Measurements from ENCODE around the gene STPG3.

Gene STPG3

DNA sequence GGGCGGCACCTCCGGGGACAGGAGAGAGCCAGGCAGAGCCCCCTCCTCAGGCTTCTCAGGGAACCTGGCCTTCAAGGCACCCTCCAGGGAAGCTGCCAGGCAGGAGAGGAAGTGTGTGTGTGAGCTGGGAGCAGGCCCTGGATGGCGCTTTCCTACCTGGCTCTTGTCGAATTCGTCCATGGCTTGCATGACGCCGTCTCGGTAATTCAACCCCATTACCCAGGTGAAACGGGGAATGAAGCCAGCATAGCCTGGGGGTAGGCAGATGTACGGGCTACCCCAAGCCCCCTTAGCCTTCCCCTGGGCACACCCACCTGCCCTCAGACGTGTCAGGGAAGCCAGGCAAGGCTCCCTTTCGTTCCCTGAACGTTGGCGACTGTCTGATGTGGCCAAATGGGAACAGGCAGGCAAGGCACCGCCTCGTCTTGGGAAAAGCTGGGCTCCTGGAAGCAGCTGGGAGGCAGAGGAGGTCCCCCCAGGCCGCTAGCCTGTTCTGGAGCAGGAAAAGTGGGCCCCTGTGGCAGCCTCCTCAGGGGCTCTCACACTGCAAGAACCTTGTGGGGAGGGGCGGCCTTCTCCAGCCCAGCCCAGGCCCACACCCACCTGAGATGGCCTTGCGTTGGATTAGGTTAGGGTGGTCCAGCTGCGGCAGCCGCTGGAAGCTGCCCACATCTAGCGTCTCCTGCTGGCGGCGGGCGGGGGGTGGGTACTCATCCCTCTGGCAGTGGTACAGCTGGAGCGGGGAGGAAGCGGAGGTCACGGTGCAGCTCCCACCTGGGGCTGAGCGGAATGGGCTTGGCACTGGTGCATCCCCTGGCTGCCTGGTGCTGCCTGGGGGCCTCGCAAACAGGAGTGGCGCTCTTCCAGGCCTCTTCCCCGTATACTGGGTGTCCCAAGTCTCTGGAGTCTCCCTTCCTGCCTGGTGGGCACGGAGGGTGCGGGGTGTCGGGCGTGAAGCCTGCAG lies 6.3 kb upstream of the STPG3 start:
- Histone ChIP-seq H3K27me3 (ENCODE audit: insufficient read depth, low read length) (0 out of 2 replicates have a peak, but pooled peaks cover 6% of the 10 kb centered on the region), H3F3A (ENCODE audit: insufficient read depth, low read length) (no peaks in the 10 kb centered on the region), H2AFZ (ENCODE audit: low read length) (no peak overlapping the region), H3K9me3 (ENCODE audit: low read length) (no peaks in the 10 kb centered on the region), H3K9ac (ENCODE audit: low read length) (no peak overlapping the region), H3K4me2 (ENCODE audit: low read length) (no peak overlapping the region), H3K27ac (ENCODE audit: low read depth, low read length, poor library complexity, severe bottlenecking) (no peak overlapping the region), H3K36me3 (ENCODE audit: insufficient read depth, low read length) (peaks cover 28% of the 10 kb centered on the region), H3K4me3 (ENCODE audit: low read depth, low read length, poor library complexity, severe bottlenecking) (no peak overlapping the region), H3K9me2 (ENCODE audit: low read depth, low read length) (no peaks in the 10 kb centered on the region), H4K20me1 (ENCODE audit: insufficient read depth, low read length) (no peaks in the 10 kb centered on the region), H3K4me1 (ENCODE audit: insufficient read depth, low read length, severe bottlenecking) (peaks cover 20% of the 10 kb centered on the region), H3K79me2 (ENCODE audit: insufficient read depth, low read length) (peaks cover 6% of the 10 kb centered on the region; the same call in 1 of the 2 replicates)
- TF ChIP-seq EZH2 (IDR thresholded peaks at IDR 0.05; ENCODE audit: borderline replicate concordance, low read length), result no peak

DNA sequence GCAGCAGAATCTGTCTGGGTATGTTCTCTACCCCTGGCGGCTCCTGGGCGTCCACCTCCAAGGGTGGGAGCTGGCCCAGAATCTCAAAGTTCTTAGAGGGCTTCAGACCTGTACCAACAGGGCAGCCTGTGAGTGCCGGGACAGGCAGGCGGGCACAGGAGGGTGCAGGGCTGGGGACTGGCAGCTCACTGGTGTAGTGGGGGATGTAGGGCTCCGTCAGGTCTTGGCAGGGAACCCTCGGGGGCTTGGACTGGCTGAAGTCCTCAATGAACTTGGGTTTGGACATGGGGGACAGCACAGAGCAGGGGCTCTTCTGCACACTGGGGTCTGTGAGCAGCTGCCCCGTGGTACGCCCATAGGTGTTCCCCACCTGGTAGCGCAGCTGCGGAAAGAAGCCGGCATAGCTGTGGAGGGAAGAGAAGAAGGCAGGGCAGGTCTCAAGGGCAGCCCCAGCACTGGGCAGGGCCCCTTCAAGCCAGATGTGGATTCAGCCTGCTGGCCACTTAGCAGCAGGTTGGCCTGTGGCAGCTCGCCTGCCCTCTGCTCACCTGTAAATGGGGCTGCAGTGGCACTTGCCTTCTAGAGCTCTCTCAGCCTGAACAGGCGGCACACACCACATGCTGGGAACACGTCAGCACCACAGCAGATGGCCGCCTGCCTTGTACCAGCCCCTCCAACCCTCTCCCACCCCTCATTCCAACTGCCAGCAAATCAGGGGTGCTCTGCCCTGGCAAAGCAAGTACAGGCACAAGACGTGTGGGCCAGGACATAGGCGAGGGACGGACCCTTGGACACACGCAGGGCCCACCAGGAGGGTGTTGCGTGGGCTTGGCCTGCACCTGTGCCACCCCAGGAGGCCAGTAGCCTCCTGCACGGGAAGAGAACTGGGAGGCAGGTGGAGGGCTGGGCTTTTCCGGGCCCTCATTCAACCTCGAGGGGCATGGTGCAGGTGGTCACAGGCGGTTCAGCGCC lies 5.3 kb upstream of the STPG3 start:
- peaks cover 19% of the 10 kb centered on the region for H3K4me1 ChIP-seq (ENCODE audit: insufficient read depth, low read length, severe bottlenecking)
- H3K27ac ChIP-seq (ENCODE audit: low read depth, low read length, poor library complexity, severe bottlenecking), result no peak overlapping the region
- H3K27me3 ChIP-seq (ENCODE audit: insufficient read depth, low read length), result 0 out of 2 replicates have a peak, but pooled peaks cover 6% of the 10 kb centered on the region
- no peaks in the 10 kb centered on the region for H3K9me3 ChIP-seq (ENCODE audit: low read length)
- H2AFZ ChIP-seq (ENCODE audit: low read length), result no peak overlapping the region
- no peak for TF ChIP-seq EZH2 (IDR thresholded peaks at IDR 0.05; ENCODE audit: borderline replicate concordance, low read length)
- TF ChIP-seq, protein P1, sequence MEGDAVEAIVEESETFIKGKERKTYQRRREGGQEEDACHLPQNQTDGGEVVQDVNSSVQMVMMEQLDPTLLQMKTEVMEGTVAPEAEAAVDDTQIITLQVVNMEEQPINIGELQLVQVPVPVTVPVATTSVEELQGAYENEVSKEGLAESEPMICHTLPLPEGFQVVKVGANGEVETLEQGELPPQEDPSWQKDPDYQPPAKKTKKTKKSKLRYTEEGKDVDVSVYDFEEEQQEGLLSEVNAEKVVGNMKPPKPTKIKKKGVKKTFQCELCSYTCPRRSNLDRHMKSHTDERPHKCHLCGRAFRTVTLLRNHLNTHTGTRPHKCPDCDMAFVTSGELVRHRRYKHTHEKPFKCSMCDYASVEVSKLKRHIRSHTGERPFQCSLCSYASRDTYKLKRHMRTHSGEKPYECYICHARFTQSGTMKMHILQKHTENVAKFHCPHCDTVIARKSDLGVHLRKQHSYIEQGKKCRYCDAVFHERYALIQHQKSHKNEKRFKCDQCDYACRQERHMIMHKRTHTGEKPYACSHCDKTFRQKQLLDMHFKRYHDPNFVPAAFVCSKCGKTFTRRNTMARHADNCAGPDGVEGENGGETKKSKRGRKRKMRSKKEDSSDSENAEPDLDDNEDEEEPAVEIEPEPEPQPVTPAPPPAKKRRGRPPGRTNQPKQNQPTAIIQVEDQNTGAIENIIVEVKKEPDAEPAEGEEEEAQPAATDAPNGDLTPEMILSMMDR (IDR thresholded peaks at IDR 0.05; ENCODE audit: low read length), result no peak
- H3K4me2 ChIP-seq (ENCODE audit: low read length), result no peak overlapping the region
- H3K9me2 ChIP-seq (ENCODE audit: low read depth, low read length), result no peaks in the 10 kb centered on the region
- H3K9ac ChIP-seq (ENCODE audit: low read length), result no peak overlapping the region
- peaks cover 28% of the 10 kb centered on the region for H3K36me3 ChIP-seq (ENCODE audit: insufficient read depth, low read length)
- H3K4me3 ChIP-seq (ENCODE audit: low read depth, low read length, poor library complexity, severe bottlenecking), result no peak overlapping the region
- no peaks in the 10 kb centered on the region for H4K20me1 ChIP-seq (ENCODE audit: insufficient read depth, low read length)
- peaks cover 6% of the 10 kb centered on the region; the same call in 1 of the 2 replicates for H3K79me2 ChIP-seq (ENCODE audit: insufficient read depth, low read length)
- H3F3A ChIP-seq (ENCODE audit: insufficient read depth, low read length), result no peaks in the 10 kb centered on the region

DNA sequence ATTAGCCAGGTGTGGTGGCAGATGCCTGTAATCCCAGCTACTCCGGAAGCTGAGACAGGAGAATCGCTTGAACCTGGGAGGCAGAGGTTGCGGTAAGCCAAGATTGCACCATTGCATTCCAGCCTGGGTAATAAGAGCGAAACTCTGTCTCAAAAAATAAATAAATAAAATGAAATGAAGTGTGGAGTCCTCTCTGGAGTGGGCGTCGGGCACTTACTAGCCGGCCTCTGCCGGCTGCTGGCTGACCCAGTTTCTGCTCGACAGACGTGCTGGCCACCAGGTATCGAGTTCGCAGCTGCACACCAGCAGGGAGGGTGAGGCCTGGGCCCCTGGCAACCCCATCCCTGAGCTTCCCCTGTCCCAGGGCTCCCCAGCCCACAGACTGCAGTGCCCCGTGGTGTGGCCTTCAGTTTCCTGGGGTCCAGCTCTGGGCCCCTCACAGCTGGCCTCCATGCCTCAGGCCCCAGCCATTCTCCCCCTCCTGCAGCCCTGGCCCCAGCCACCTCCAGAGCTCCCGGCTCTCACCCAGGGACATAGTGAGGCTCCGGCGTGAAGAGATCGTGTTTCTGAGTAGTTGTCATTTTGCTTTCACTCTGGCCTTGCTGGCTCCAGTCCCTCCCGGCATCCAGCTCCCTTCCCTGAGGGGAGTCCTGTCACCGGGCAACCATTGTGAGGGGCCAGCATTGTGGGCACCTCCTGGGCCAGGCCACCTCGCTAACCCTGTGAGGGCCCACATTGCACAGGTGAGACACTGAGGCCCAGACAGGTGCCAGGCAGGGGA lies 3.8 kb upstream of the STPG3 start:
- Histone ChIP-seq H3K4me1 (ENCODE audit: insufficient read depth, low read length, severe bottlenecking) (peaks cover 19% of the 10 kb centered on the region), H3K4me3 (ENCODE audit: low read depth, low read length, poor library complexity, severe bottlenecking) (no peak overlapping the region), H4K20me1 (ENCODE audit: insufficient read depth, low read length) (no peaks in the 10 kb centered on the region), H3K27me3 (ENCODE audit: insufficient read depth, low read length) (peaks cover 6% of the 10 kb centered on the region; the same call in 1 of the 2 replicates), H3K9me3 (ENCODE audit: low read length) (no peaks in the 10 kb centered on the region), H3K4me2 (ENCODE audit: low read length) (no peak overlapping the region), H3K27ac (ENCODE audit: low read depth, low read length, poor library complexity, severe bottlenecking) (no peak overlapping the region), H3F3A (ENCODE audit: insufficient read depth, low read length) (no peaks in the 10 kb centered on the region), H3K36me3 (ENCODE audit: insufficient read depth, low read length) (peaks cover 20% of the 10 kb centered on the region), H3K79me2 (ENCODE audit: insufficient read depth, low read length) (no peaks in the 10 kb centered on the region), H2AFZ (ENCODE audit: low read length) (no peak overlapping the region), H3K9ac (ENCODE audit: low read length) (no peak overlapping the region), H3K9me2 (ENCODE audit: low read depth, low read length) (no peaks in the 10 kb centered on the region)
- TF ChIP-seq, protein P1 (IDR thresholded peaks at IDR 0.05; ENCODE audit: low read length), result no peak
- no peak for TF ChIP-seq EZH2 (IDR thresholded peaks at IDR 0.05; ENCODE audit: borderline replicate concordance, low read length)

Data from OCI-LY1 (cell line).